ENCODE measurements around the gene ERO1A. TPM values are rescaled to one million over a fixed set of nuclear protein-coding genes. Genes with fewer than 3 reads are reported as not detected.
A peak's percentile ranks its signal among the peaks of the same experiment; 100 is the strongest.

Gene ERO1A
- total RNA-seq, 1 donor, result 75.3 TPM

DNA sequence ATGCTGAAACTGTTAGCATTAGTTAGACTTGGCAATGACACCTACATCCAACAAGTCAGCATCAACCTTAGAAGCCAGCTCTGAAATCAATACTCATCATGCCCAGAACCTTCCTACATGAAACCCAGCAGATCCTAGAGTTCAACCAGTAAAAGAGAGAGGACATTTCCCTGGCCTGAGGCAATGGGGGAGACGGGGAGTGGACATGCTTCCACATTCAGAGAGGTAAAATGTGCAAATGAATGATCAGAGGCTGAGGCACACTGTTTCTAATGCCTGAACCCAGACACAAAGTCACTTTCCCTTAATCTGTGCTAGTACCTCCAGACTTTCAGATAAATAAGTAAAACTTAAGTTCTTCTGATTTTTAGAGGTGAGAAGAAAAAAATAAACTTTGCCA, 34.5 kb downstream of the ERO1A start:
- TF ChIP-seq, protein P1, sequence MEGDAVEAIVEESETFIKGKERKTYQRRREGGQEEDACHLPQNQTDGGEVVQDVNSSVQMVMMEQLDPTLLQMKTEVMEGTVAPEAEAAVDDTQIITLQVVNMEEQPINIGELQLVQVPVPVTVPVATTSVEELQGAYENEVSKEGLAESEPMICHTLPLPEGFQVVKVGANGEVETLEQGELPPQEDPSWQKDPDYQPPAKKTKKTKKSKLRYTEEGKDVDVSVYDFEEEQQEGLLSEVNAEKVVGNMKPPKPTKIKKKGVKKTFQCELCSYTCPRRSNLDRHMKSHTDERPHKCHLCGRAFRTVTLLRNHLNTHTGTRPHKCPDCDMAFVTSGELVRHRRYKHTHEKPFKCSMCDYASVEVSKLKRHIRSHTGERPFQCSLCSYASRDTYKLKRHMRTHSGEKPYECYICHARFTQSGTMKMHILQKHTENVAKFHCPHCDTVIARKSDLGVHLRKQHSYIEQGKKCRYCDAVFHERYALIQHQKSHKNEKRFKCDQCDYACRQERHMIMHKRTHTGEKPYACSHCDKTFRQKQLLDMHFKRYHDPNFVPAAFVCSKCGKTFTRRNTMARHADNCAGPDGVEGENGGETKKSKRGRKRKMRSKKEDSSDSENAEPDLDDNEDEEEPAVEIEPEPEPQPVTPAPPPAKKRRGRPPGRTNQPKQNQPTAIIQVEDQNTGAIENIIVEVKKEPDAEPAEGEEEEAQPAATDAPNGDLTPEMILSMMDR (IDR thresholded peaks at IDR 0.05; ENCODE audit: insufficient read depth, low read length), result no peak

DNA sequence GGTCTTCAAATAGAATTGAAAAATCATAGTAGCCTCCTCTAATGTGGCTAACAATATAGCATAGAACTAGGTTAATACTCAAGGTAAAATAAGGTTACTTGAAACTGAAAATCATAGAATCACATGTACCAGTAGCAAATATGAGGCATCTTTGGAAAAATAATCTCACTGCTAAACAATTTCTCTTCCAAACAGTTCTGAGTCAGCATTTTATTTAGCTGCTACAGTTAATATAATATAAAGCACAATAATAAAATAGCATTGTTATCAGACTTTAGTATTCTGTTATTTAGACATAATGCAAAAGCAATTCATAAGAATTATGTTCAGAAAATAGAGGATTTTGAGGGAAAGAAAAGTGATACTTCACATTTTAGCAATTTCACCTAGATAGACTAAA, 35.0 kb downstream of the ERO1A start:
- H3K4me3 ChIP-seq (ENCODE audit: low read depth, low read length), result no peak overlapping the region
- TF ChIP-seq, protein P1 (IDR thresholded peaks at IDR 0.05; ENCODE audit: insufficient read depth, low read length), result no peak
- DNase-seq (ENCODE audit: low read depth), result no peak

More for the DNA sequence above, 34.5 kb downstream of the ERO1A start:
- DNase-seq (ENCODE audit: low read depth), result no peak
- no peak overlapping the region for H3K4me3 ChIP-seq (ENCODE audit: low read depth, low read length)

DNA sequence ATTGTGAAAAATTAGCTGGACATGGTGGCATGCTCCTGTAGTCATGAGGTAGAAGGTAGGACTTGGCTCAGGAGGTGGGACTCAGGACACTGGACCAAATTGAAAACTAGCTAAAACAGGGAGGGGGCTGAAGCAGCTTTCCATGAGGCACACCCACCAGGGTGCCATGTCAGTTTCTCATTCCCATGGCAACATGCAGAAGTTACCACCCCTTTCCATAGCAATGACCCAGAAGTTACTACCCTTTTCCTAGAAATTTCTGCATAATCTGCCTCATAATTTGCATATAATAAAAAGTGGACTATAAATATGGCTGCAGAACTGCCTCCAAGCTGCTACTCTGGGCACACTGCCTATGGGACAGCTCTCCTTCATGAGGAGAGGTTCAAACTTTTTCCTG, 38.5 kb downstream of the ERO1A start:
- TF ChIP-seq, protein P1 (IDR thresholded peaks at IDR 0.05; ENCODE audit: insufficient read depth, low read length), result no peak
- no peak for DNase-seq (ENCODE audit: low read depth)

DNA sequence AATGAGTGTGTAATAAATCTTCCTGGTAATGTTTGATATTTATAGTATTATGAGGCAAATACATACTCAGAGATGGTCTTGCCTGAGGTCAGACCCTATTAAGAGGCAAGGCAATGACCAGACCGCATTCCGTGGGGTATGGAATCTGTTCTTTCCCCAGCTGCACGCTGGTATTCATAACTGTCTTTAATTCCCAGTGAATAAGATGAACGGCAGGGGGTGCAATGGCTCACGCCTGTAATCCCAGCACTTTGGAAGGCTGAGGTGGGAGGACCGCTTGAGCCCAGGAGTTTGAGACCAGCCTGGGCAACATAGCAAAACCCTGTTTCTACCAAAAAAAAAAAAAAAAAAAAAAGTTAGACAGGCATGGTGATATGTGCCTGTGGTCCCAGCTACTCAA, 44.6 kb downstream of the ERO1A start:
- no peak overlapping the region for H3K4me3 ChIP-seq (ENCODE audit: low read depth, low read length)
- DNase-seq (ENCODE audit: low read depth), result peak; percentile 3
- TF ChIP-seq, protein P1 (IDR thresholded peaks at IDR 0.05; ENCODE audit: insufficient read depth, low read length), result no peak

More for the DNA sequence above, 38.5 kb downstream of the ERO1A start:
- H3K4me3 ChIP-seq (ENCODE audit: low read depth, low read length), result no peak overlapping the region

DNA sequence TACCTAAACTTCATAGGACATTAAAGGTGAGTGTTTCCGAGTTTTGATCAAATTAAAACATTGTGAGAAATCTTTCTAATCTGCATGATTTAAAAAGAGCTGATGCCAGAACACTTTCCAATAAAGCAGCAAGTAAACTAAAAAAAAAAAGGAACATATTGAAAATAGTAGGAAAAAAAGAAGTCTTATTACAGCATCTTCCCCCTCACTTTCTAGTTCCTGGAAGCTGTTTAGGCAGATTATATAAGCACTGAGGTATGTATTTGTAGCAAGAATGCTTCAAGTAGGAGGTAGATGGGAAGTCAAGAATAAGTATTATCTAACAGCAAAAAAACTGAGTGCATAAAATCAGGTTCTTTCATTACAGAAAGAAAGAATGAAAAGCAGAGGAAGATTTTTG, 45.8 kb downstream of the ERO1A start:
- TF ChIP-seq, protein P1 (IDR thresholded peaks at IDR 0.05; ENCODE audit: insufficient read depth, low read length), result no peak
- H3K4me3 ChIP-seq (ENCODE audit: low read depth, low read length), result no peak overlapping the region
- no peak for DNase-seq (ENCODE audit: low read depth)

DNA sequence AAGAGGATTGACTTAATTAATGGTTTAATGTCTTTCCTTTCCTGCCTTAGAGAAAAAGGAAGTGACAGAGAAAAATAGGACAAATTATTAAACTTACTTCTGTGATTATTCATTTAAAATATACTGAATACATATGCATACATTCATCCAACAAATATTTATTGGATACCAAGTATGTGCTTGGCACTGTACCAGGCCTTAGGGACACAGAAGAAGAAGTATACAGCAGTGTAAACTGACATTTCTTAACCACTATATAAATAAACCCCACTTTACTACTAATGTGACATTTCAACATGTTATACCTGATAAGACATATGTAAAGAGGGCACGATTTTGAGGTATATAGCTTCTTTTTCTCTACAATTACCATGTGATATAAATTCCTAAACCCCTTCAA, 53.6 kb downstream of the ERO1A start:
- TF ChIP-seq, protein P1 (IDR thresholded peaks at IDR 0.05; ENCODE audit: insufficient read depth, low read length), result no peak
- no peak for DNase-seq (ENCODE audit: low read depth)
- no peak overlapping the region for H3K4me3 ChIP-seq (ENCODE audit: low read depth, low read length)

DNA sequence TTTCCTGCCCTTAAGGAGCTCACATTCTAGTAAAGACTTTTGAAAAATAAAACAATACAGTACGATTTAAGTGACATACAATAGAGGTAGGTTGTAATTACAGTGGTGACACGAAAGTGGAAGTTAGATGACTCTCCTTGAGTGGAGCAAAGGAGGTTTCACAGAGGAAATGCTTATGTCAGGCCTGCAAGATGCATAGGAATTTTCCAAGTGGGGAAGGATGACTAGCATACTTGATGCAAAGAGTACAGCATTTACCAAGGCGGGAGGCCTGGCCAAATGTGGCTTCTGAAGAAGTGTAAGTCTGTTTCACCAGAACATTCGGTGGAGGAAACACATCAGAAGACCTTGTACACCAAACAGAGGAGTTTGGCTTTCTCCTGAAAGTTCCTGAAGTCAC, 55.2 kb downstream of the ERO1A start:
- no peak for DNase-seq (ENCODE audit: low read depth)
- TF ChIP-seq, protein P1 (IDR thresholded peaks at IDR 0.05; ENCODE audit: insufficient read depth, low read length), result no peak
- no peak overlapping the region for H3K4me3 ChIP-seq (ENCODE audit: low read depth, low read length)
